ENCODE data around the gene LHFPL3. TPM values are rescaled to one million over a fixed set of nuclear protein-coding genes. Genes with fewer than 3 reads are reported as not detected.

The LHFPL3 gene
- total and polyA plus RNA-seq, 5 donors from 2014 or later = not detected

DNA sequence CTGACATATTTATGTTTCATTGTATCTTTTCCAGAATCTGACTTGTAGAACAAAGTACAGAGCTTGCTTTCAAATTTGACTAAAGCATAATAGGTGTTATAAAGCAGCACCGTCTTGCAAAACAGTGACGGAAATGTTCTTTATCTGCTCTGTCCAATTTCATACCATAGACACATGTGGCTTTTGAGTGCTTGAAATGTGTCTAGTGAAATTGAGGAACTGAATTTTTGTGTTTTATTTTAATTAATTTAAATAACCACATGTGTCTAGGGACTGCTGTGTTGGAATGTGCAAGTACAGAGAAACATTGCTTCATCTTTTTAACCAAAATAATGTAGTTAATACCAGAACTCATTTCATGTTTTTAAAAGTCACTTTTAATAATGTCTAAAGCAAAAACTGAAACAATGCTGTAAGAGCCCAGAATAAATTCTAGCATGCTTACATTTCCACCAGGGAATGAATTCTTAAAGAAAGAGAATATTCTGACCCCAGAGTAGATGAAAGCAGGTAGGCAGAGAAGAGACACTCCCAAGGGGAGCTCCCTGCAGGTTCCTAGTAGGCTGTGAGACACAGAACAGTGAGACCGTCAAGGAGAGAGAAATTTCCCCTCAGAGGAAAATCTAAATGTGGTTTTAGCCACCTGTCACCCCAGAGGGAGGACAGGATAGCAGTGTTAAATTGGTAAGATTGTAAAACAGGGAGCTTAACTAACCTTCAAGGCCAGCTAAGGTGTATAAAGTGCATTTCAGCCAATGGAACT is 510.3 kb downstream of the LHFPL3 start:
- DNase-seq (no peak), ATAC-seq (ENCODE audit: low read depth in 2 of 2) (no peak)
- no peaks in the 10 kb centered on the region for H3K36me3 Mint-ChIP-seq
- H3K27ac Mint-ChIP-seq = no peak overlapping the region
- no peak overlapping the region for H3K4me3 Mint-ChIP-seq
- no peaks in the 10 kb centered on the region for H3K4me1 Mint-ChIP-seq
- no peaks in the 10 kb centered on the region for H3K4me1 ChIP-seq (ENCODE audit: control insufficient read depth, insufficient read depth, low read length, poor library complexity, severe bottlenecking)
- peaks cover 8% of the 10 kb centered on the region for H3K27me3 Mint-ChIP-seq
- H3K4me3 ChIP-seq (ENCODE audit: low read depth, low read length) = no peak overlapping the region
- H3K9me3 ChIP-seq (ENCODE audit: control insufficient read depth in 2 of 2, low read length in 2 of 2) = no peaks in the 10 kb centered on the region
- peaks cover 12% of the 10 kb centered on the region for H3K27me3 ChIP-seq (ENCODE audit: control insufficient read depth, insufficient read depth, low read length)
- H3K27ac ChIP-seq (ENCODE audit: insufficient read depth, low read length, poor library complexity, severe bottlenecking) = no peak overlapping the region
- H3K36me3 ChIP-seq (ENCODE audit: control insufficient read depth, insufficient read depth, low read length) = no peaks in the 10 kb centered on the region
- H3K9me3 Mint-ChIP-seq = peaks cover 0 to 2% (median 0%) of the 10 kb centered on the region in 7 donors

- Histone ChIP-seq H3K36me3 (ENCODE audit: control insufficient read depth, insufficient read depth, low read length) (no peaks in the 10 kb centered on the region), H3K27ac (ENCODE audit: insufficient read depth, low read length, poor library complexity, severe bottlenecking) (no peak overlapping the region), H3K4me1 (ENCODE audit: control insufficient read depth, insufficient read depth, low read length, poor library complexity, severe bottlenecking) (no peaks in the 10 kb centered on the region), H3K27me3 (ENCODE audit: control insufficient read depth, insufficient read depth, low read length) (peaks cover 12% of the 10 kb centered on the region), H3K4me3 (ENCODE audit: low read depth, low read length) (no peak overlapping the region), H3K9me3 (ENCODE audit: control insufficient read depth in 2 of 2, low read length in 2 of 2) (no peaks in the 10 kb centered on the region)
- Mint-ChIP-seq H3K27ac (no peak overlapping the region), H3K9me3 (peaks cover 0 to 2% (median 0%) of the 10 kb centered on the region in 7 donors), H3K4me3 (no peak overlapping the region), H3K27me3 (no peaks in the 10 kb centered on the region), H3K4me1 (no peaks in the 10 kb centered on the region), H3K36me3 (no peaks in the 10 kb centered on the region)
- DNase-seq (no peak), ATAC-seq (ENCODE audit: low read depth in 2 of 2) (no peak)
Observed at GRCh38 chr7:104839842-104840241, 511.4 kb downstream of the LHFPL3 start.

- Histone ChIP-seq H3K4me3 (ENCODE audit: low read depth, low read length) (no peak overlapping the region), H3K9me3 (ENCODE audit: control insufficient read depth in 2 of 2, low read length in 2 of 2) (no peaks in the 10 kb centered on the region), H3K4me1 (ENCODE audit: control insufficient read depth, insufficient read depth, low read length, poor library complexity, severe bottlenecking) (no peaks in the 10 kb centered on the region), H3K27me3 (ENCODE audit: control insufficient read depth, insufficient read depth, low read length) (peaks cover 10% of the 10 kb centered on the region), H3K27ac (ENCODE audit: insufficient read depth, low read length, poor library complexity, severe bottlenecking) (no peak overlapping the region), H3K36me3 (ENCODE audit: control insufficient read depth, insufficient read depth, low read length) (no peaks in the 10 kb centered on the region)
- ATAC-seq (ENCODE audit: low read depth in 2 of 2) (no peak), DNase-seq (no peak)
- H3K27me3 Mint-ChIP-seq = peaks cover 9% of the 10 kb centered on the region
- no peak overlapping the region for H3K27ac Mint-ChIP-seq
- no peaks in the 10 kb centered on the region for H3K36me3 Mint-ChIP-seq
- peaks cover 0 to 2% (median 0%) of the 10 kb centered on the region in 7 donors for H3K9me3 Mint-ChIP-seq
- no peaks in the 10 kb centered on the region for H3K4me1 Mint-ChIP-seq
- no peak overlapping the region for H3K4me3 Mint-ChIP-seq
Observed at GRCh38 chr7:104841798-104842197, 513.4 kb downstream of the LHFPL3 start.

- no peak overlapping the region for H3K4me3 Mint-ChIP-seq
- no peaks in the 10 kb centered on the region for H3K4me1 Mint-ChIP-seq
- no peak overlapping the region for H3K27ac ChIP-seq (ENCODE audit: insufficient read depth, low read length, poor library complexity, severe bottlenecking)
- H3K27ac Mint-ChIP-seq = no peak overlapping the region
- no peaks in the 10 kb centered on the region for H3K4me1 ChIP-seq (ENCODE audit: control insufficient read depth, insufficient read depth, low read length, poor library complexity, severe bottlenecking)
- no peak for ATAC-seq (ENCODE audit: low read depth in 2 of 2)
- no peaks in the 10 kb centered on the region for H3K36me3 ChIP-seq (ENCODE audit: control insufficient read depth, insufficient read depth, low read length)
- H3K9me3 Mint-ChIP-seq = peaks cover 0 to 2% (median 0%) of the 10 kb centered on the region in 7 donors
- no peak overlapping the region for H3K4me3 ChIP-seq (ENCODE audit: low read depth, low read length)
- H3K9me3 ChIP-seq (ENCODE audit: control insufficient read depth in 2 of 2, low read length in 2 of 2) = no peaks in the 10 kb centered on the region
- H3K27me3 Mint-ChIP-seq = peaks cover 11% of the 10 kb centered on the region
- no peaks in the 10 kb centered on the region for H3K36me3 Mint-ChIP-seq
- DNase-seq = no peak
- H3K27me3 ChIP-seq (ENCODE audit: control insufficient read depth, insufficient read depth, low read length) = peaks cover 10% of the 10 kb centered on the region
Observed at GRCh38 chr7:104843198-104843597, 514.8 kb downstream of the LHFPL3 start.

DNA sequence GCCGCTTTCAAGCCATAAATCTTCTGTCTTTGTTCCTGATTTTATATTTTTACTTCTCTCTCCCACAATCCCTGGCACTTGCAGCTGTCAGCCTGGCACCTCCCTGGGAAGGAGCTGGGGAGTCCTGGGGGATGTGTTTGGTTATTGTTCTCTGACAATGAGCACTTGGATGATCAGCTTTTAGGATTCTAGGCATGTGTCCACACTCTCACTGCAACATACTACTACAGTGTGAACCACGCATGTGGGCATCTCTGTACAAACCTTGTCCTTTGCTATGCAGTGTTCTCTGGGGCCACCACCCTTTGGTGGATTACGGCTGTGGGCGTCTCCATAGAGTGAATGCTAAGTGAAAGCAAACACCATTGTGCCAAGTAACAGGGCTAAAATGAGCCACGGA is 517.2 kb downstream of the LHFPL3 start:
- Histone ChIP-seq H3K4me3 (ENCODE audit: low read depth, low read length) (no peak overlapping the region), H3K9me3 (ENCODE audit: control insufficient read depth in 2 of 2, low read length in 2 of 2) (no peaks in the 10 kb centered on the region), H3K27me3 (ENCODE audit: control insufficient read depth, insufficient read depth, low read length) (peaks cover 7% of the 10 kb centered on the region), H3K36me3 (ENCODE audit: control insufficient read depth, insufficient read depth, low read length) (no peaks in the 10 kb centered on the region), H3K27ac (ENCODE audit: insufficient read depth, low read length, poor library complexity, severe bottlenecking) (no peak overlapping the region), H3K4me1 (ENCODE audit: control insufficient read depth, insufficient read depth, low read length, poor library complexity, severe bottlenecking) (no peaks in the 10 kb centered on the region)
- Mint-ChIP-seq H3K9me3 (peaks cover 0 to 4% (median 0%) of the 10 kb centered on the region in 7 donors), H3K4me1 (no peaks in the 10 kb centered on the region), H3K27ac (no peak overlapping the region), H3K27me3 (peaks cover 11% of the 10 kb centered on the region), H3K4me3 (no peak overlapping the region), H3K36me3 (no peaks in the 10 kb centered on the region)
- no peak for ATAC-seq (ENCODE audit: low read depth in 2 of 2)
- no peak for DNase-seq

DNA sequence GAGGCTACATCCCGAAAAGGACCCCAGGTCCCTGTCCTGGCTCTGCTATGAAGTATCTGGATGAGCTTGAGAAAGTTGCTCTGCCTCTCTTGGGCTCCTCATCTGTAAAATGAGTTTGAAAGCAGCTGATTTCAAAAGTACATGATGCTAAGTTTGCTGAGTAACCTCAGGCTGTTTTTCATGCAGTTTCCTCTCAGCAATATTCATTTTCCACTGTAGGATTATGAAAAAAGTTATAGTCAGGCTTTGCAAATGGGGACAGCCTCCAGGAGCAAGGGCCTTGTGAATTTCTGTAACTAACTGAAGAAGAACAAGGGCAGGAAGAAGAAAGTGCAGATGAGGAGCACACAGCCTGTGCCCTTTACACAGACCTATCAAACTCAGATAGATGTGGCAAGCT is 518.3 kb downstream of the LHFPL3 start:
- ATAC-seq (ENCODE audit: low read depth in 2 of 2) = no peak
- Mint-ChIP-seq H3K9me3 (peaks cover 0 to 2% (median 0%) of the 10 kb centered on the region in 7 donors), H3K4me1 (no peaks in the 10 kb centered on the region), H3K27ac (no peak overlapping the region), H3K4me3 (no peak overlapping the region), H3K27me3 (peaks cover 11% of the 10 kb centered on the region), H3K36me3 (no peaks in the 10 kb centered on the region)
- Histone ChIP-seq H3K4me3 (ENCODE audit: low read depth, low read length) (no peak overlapping the region), H3K9me3 (ENCODE audit: control insufficient read depth in 2 of 2, low read length in 2 of 2) (no peaks in the 10 kb centered on the region), H3K36me3 (ENCODE audit: control insufficient read depth, insufficient read depth, low read length) (no peaks in the 10 kb centered on the region), H3K27ac (ENCODE audit: insufficient read depth, low read length, poor library complexity, severe bottlenecking) (no peak overlapping the region), H3K27me3 (ENCODE audit: control insufficient read depth, insufficient read depth, low read length) (peaks cover 7% of the 10 kb centered on the region), H3K4me1 (ENCODE audit: control insufficient read depth, insufficient read depth, low read length, poor library complexity, severe bottlenecking) (no peaks in the 10 kb centered on the region)
- DNase-seq = no peak

DNA sequence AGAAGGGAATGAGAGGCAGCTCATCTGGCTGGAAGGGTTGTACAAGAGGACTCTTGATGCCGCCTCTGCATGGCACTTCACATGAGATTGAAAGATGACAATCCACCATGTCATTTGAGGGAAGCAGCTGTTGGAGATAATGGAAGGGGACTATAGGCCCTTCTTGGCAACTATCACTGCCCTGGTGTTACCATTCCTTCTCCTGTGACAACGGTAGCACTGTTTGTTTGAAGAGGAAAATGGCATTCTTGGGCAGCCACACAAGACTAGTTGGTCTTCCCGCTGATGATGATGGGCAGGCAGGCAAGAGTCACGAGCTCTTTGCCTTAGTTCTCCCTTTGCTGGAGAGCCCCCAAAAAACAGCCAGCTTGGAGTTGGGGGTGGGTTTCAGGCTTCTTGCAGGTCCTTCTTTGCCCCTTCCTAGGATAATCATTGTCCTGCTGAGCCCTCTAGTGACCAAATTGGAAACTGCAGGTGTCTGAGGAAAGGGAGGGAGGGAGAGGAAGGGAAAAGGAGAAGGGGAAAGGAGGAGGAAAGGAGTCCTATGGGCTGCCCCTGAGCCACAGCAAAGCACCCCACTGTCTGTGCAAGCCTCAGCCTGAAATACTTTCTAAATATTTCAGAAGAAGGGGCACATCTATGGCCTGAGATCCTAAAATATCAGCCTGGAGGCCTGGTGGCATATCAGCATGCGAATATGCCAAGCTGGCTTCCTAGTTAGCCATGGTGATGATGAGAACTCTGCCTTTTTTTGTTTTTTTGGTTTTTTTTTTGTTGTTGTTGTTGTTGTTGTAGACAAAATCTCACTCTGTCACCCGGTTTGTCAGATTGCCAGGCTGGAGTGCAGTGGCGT is 520.0 kb downstream of the LHFPL3 start:
- H3K27ac Mint-ChIP-seq = peak overlapping the region in 1 of 3 donors; percentile 58
- ATAC-seq (ENCODE audit: low read depth in 2 of 2) = no peak

More for the DNA sequence above, 520.0 kb downstream of the LHFPL3 start:
- no peak overlapping the region for H3K4me3 Mint-ChIP-seq
- H3K36me3 ChIP-seq (ENCODE audit: control insufficient read depth, insufficient read depth, low read length) = no peaks in the 10 kb centered on the region
- peaks cover 15% of the 10 kb centered on the region for H3K27me3 Mint-ChIP-seq
- H3K27ac ChIP-seq (ENCODE audit: insufficient read depth, low read length, poor library complexity, severe bottlenecking) = no peak overlapping the region
- H3K9me3 Mint-ChIP-seq = peaks cover 0 to 4% (median 0%) of the 10 kb centered on the region in 7 donors
- DNase-seq = peak; percentile 23 to 32 (median 31)
- no peaks in the 10 kb centered on the region for H3K4me1 ChIP-seq (ENCODE audit: control insufficient read depth, insufficient read depth, low read length, poor library complexity, severe bottlenecking)
- no peak overlapping the region for H3K4me3 ChIP-seq (ENCODE audit: low read depth, low read length)
- peaks cover 6% of the 10 kb centered on the region for H3K27me3 ChIP-seq (ENCODE audit: control insufficient read depth, insufficient read depth, low read length)
- H3K4me1 Mint-ChIP-seq = no peaks in the 10 kb centered on the region
- no peaks in the 10 kb centered on the region for H3K36me3 Mint-ChIP-seq
- no peaks in the 10 kb centered on the region for H3K9me3 ChIP-seq (ENCODE audit: control insufficient read depth in 2 of 2, low read length in 2 of 2)

All from CD4-positive, CD25-positive, alpha-beta regulatory T cell (primary cell).